Stomach (tissue), 9 donors: ENCODE data around the gene SCN7A. TPM values are rescaled to one million over a fixed set of nuclear protein-coding genes. Genes with fewer than 3 reads are reported as not detected.

Source experiments
- DNase-seq, 2 donors: peaks; one replicate each; pipeline versions ENCODE4 v3.0.0 to v3.0.0-alpha.2; 2013 to 2019
- H3K27ac ChIP-seq, 5 donors: fragments of 200-600 bp in 4 of 5; sonication (generic) in 4 of 5; one replicate each; pipeline ENCODE4 v1.5.1; 2013 to 2019; ENCODE audit warnings: mild to moderate bottlenecking in 1 of 5, moderate library complexity in 1 of 5
- H3K27me3 ChIP-seq, 3 donors: fragments of 200-600 bp; sonication (generic); one replicate each; pipeline ENCODE4 v1.5.1; 2017 to 2019; ENCODE audit warnings: mixed run types in 1 of 3
- H3K36me3 ChIP-seq, 4 donors: fragments of 200-600 bp; sonication (generic); 1 replicate in 3 of 4; 2 replicates in 1 of 4; pipeline ENCODE4 v1.5.1; 2016 to 2019
- H3K4me1 ChIP-seq, 4 donors: fragments of 200-600 bp; sonication (generic); one replicate each; pipeline ENCODE4 v1.5.1; 2016 to 2019
- H3K4me3 ChIP-seq, 4 donors: fragments of 200-600 bp; sonication (generic) in 3 of 4; one replicate each; pipeline ENCODE4 v1.5.1; 2016 to 2019; ENCODE audit warnings: mild to moderate bottlenecking in 1 of 4
- H3K9me3 ChIP-seq, 4 donors: fragments of 200-600 bp; sonication (generic); one replicate each; pipeline ENCODE4 v1.5.1; 2016 to 2019
- EP300 ChIP-seq: sonication (generic); formaldehyde crosslinking; IDR thresholded peaks from one replicate; pipeline ENCODE4 v1.6.1; 2017; ENCODE audit warnings: antibody characterized with exemption
- POLR2A ChIP-seq, 4 donors: fragments of 450-650 bp; IDR thresholded peaks; one replicate each; pipeline ENCODE4 v1.6.1; 2016; ENCODE audit warnings: antibody characterized with exemption in 4 of 4, control low read depth in 2 of 4, mild to moderate bottlenecking in 1 of 4, moderate library complexity in 1 of 4
- POLR2AphosphoS5 ChIP-seq, 3 donors: sonication (generic); formaldehyde crosslinking; IDR thresholded peaks; one replicate each; pipeline ENCODE4 v1.6.1; 2016; ENCODE audit warnings: antibody characterized with exemption in 3 of 3
- WGBS, 5 donors: extraction: QIAGEN DNeasy Blood & Tissue Kit in 3 of 5; methylation state at CpG; one replicate each; pipeline versions ENCODE4 v1.1.5 to v1.1.7; 2013 to 2018; 5-methylcytosine and 5-hydroxymethylcytosine counted together
- intact Hi-C: fragments of 100-400 bp; cut with DNase I; formaldehyde crosslinking; loops from one replicate; pipeline ENCODE4 v1.15.1; 2023; ENCODE audit warnings: low total_unique reads
- polyA plus RNA-seq, 3 donors: library from polyadenylated mRNA; stranded (reverse); fragments of 200-250 nt; gene quantifications; one replicate each; pipeline ENCODE4 v1.2.3, GENCODE V29; 2013
- total RNA-seq, 5 donors: library from RNA; depleted of rRNA; stranded (reverse); fragments of >200 nt; gene quantifications; one replicate each; pipeline versions ENCODE4 v1.1.0 to v1.2.3, GENCODE V29; 2014 to 2016
- TF ChIP-seq, protein P1 (sequence below), 7 experiments: fragments of 450-650 bp in 4 of 7; fragments of 200-600 bp in 3 of 7; sonication (generic) in 3 of 7; IDR thresholded peaks; one replicate each; pipeline ENCODE4 v1.5.1; 2016 to 2019; ENCODE audit warnings: antibody characterized with exemption in 7 of 7, control low read depth in 2 of 7, mild to moderate bottlenecking in 1 of 7
- donor health status: healthy with polysubstance abuse.
- donor health status: Bipolar disorder and iron deficiency.
- donor health status: healthy.

Gene SCN7A
- total and polyA plus RNA-seq, 8 donors: 0.19 to 148 (median 10.9) TPM

DNA sequence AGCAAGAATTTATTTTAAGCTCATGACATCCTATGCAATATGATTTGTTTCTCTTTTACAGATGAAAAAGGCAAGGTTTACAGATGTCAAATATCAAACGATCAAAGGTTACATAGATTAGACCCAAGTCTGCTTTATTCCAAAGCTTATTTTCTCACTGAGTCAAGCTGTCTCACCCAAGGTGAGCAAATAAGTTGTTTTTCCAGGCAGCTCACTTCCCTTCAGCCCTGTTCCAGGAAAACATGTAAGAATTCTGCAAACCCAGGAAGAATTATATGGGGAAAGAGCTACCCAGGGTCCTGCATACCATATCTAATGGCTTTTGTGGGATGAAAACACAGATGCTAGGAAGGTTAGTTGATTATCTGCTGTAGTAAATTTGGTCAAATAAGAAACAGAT lies 60.6 kb downstream of the SCN7A start:
- DNase-seq: peak in 1 of 2 donors; percentile 32
- intact Hi-C loops: no loop called here
- no peaks in the 10 kb centered on the region for H3K9me3 ChIP-seq

DNA sequence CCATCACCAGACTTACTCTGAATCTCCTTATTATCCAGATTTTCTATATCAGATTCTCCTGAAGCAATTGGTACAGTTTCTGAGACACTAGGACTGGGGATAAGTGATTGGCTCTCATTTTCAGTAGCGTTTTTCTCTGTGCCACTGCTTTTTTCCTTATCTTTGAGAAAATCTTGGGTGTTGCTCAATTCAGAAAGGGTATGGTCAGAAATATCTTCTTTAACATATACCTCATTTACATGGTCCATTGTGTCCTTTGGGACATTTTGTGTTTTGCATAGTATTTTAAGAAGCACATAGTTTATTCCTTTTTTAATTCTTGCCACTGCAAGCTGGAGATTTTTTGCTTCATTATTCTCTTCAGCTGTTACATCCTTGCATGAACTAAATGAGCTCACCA lies 61.7 kb downstream of the SCN7A start:
- no peak for DNase-seq
- 28 to 53% (median 34%) methylated on average over 1 of the region's 1 CpG for WGBS, 5 donors
- no peaks in the 10 kb centered on the region for H3K9me3 ChIP-seq
- TF ChIP-seq POLR2A (IDR thresholded peaks at IDR 0.05) (no peak), POLR2AphosphoS5 (IDR thresholded peaks at IDR 0.05) (no peak), EP300 (no peak)
- TF ChIP-seq, protein P1, sequence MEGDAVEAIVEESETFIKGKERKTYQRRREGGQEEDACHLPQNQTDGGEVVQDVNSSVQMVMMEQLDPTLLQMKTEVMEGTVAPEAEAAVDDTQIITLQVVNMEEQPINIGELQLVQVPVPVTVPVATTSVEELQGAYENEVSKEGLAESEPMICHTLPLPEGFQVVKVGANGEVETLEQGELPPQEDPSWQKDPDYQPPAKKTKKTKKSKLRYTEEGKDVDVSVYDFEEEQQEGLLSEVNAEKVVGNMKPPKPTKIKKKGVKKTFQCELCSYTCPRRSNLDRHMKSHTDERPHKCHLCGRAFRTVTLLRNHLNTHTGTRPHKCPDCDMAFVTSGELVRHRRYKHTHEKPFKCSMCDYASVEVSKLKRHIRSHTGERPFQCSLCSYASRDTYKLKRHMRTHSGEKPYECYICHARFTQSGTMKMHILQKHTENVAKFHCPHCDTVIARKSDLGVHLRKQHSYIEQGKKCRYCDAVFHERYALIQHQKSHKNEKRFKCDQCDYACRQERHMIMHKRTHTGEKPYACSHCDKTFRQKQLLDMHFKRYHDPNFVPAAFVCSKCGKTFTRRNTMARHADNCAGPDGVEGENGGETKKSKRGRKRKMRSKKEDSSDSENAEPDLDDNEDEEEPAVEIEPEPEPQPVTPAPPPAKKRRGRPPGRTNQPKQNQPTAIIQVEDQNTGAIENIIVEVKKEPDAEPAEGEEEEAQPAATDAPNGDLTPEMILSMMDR (IDR thresholded peaks at IDR 0.05): no peak
- H3K27me3 ChIP-seq: no peaks in the 10 kb centered on the region
- H3K27ac ChIP-seq: no peak overlapping the region
- H3K4me1 ChIP-seq: no peaks in the 10 kb centered on the region
- no peak overlapping the region for H3K4me3 ChIP-seq
- no peaks in the 10 kb centered on the region for H3K36me3 ChIP-seq
- intact Hi-C loops: no loop called here

More for the DNA sequence above, 60.6 kb downstream of the SCN7A start:
- H3K27me3 ChIP-seq: no peaks in the 10 kb centered on the region
- 19 to 51% (median 21%) methylated on average over 1 of the region's 1 CpG for WGBS, 5 donors
- H3K27ac ChIP-seq: no peak overlapping the region
- no peak overlapping the region for H3K4me3 ChIP-seq
- H3K4me1 ChIP-seq: no peaks in the 10 kb centered on the region
- no peaks in the 10 kb centered on the region for H3K36me3 ChIP-seq
- no peak for TF ChIP-seq EP300
- no peak for TF ChIP-seq POLR2A (IDR thresholded peaks at IDR 0.05)
- TF ChIP-seq POLR2AphosphoS5 (IDR thresholded peaks at IDR 0.05): no peak
- TF ChIP-seq, protein P1 (IDR thresholded peaks at IDR 0.05): no peak

DNA sequence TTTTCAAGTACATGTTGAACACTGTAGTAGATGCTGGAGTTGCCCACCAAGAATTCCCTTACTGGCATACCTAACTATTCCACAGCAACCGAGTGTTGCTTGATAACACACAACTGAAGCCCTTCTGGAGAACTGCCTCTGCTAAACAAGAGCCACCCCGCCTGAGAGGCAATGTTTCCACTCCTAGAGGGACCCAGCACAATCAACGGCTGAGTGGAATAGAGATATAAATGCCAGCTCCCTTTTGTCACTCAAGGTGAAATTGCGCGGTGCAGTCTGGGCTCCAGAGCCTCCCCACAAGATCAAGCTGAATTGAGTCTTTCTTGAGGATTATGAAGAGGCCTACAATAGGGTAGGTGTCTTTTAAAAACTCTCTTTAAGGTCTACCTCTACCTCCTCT lies 69.2 kb downstream of the SCN7A start:
- Histone ChIP-seq H3K27ac (no peak overlapping the region), H3K36me3 (no peaks in the 10 kb centered on the region), H3K27me3 (no peaks in the 10 kb centered on the region), H3K9me3 (no peaks in the 10 kb centered on the region), H3K4me3 (no peak overlapping the region), H3K4me1 (no peaks in the 10 kb centered on the region)
- TF ChIP-seq, protein P1 (IDR thresholded peaks at IDR 0.05): no peak
- no peak for TF ChIP-seq POLR2A (IDR thresholded peaks at IDR 0.05)
- TF ChIP-seq EP300: no peak
- no peak for TF ChIP-seq POLR2AphosphoS5 (IDR thresholded peaks at IDR 0.05)
- intact Hi-C loops: no loop called here
- DNase-seq: no peak
- 83 to 92% (median 86%) methylated on average over 5 of the region's 5 CpGs for WGBS, 5 donors

DNA sequence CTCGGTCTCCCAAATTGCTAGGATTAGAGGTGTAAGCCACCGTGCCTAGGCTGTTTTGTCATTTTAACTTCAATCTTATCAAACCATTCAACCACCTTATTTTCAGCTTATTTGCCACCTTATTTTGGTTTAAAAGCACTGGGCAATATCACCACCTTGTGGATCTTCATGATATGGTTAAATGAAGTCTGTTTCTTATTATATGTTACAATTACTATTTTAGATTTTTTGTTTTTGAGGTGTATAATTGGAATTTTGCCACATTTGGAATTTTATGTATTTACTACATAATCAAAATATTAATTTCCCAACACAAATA lies 74.5 kb downstream of the SCN7A start:
- DNase-seq: peak in 1 of 2 donors; percentile 54

More for the DNA sequence above, 74.5 kb downstream of the SCN7A start:
- H3K36me3 ChIP-seq: no peaks in the 10 kb centered on the region
- H3K27ac ChIP-seq: no peak overlapping the region
- intact Hi-C loops: no loop called here
- no peaks in the 10 kb centered on the region for H3K27me3 ChIP-seq
- no peak overlapping the region for H3K4me3 ChIP-seq
- no peaks in the 10 kb centered on the region for H3K9me3 ChIP-seq
- WGBS, 5 donors: 43 to 54% (median 49%) methylated on average over 2 of the region's 2 CpGs
- H3K4me1 ChIP-seq: no peaks in the 10 kb centered on the region
- TF ChIP-seq POLR2AphosphoS5 (IDR thresholded peaks at IDR 0.05): no peak
- no peak for TF ChIP-seq EP300
- TF ChIP-seq, protein P1 (IDR thresholded peaks at IDR 0.05): no peak
- TF ChIP-seq POLR2A (IDR thresholded peaks at IDR 0.05): no peak
